Rectal smooth muscle tissue (tissue), 1 donor: ENCODE measurements around the gene NSMF.

ENCODE experiments used
- H3K27ac ChIP-seq: one replicate; pipeline ENCODE4 v1.7.0; 2013; ENCODE audit warnings: low read depth, low read length, inconsistent platforms
- H3K27me3 ChIP-seq: one replicate; pipeline ENCODE4 v1.7.0; 2013; ENCODE audit warnings: low read length; ENCODE audit not compliant: control insufficient read depth, insufficient read depth
- H3K36me3 ChIP-seq: one replicate; pipeline ENCODE4 v1.7.0; 2013; ENCODE audit warnings: low read length; ENCODE audit not compliant: control insufficient read depth, insufficient read depth
- H3K4me1 ChIP-seq: one replicate; pipeline ENCODE4 v1.7.0; 2013; ENCODE audit warnings: low read length; ENCODE audit not compliant: control insufficient read depth, insufficient read depth
- H3K4me3 ChIP-seq: one replicate; pipeline ENCODE4 v1.7.0; 2013; ENCODE audit warnings: low read length
- H3K9ac ChIP-seq: one replicate; pipeline ENCODE4 v1.7.0; 2013; ENCODE audit warnings: low read length

The NSMF gene

GRCh38 chr9:137429974-137430722, 29.0 kb downstream of the NSMF start:
- Histone ChIP-seq H3K4me1 (no peaks in the 10 kb centered on the region), H3K27me3 (no peaks in the 10 kb centered on the region), H3K27ac (no peak overlapping the region), H3K36me3 (no peaks in the 10 kb centered on the region), H3K9ac (no peak overlapping the region), H3K4me3 (no peak overlapping the region)

GRCh38 chr9:137429546-137429890, 29.6 kb downstream of the NSMF start:
- Histone ChIP-seq H3K4me3 (no peak overlapping the region), H3K9ac (no peak overlapping the region), H3K27ac (no peak overlapping the region), H3K4me1 (no peaks in the 10 kb centered on the region), H3K36me3 (no peaks in the 10 kb centered on the region), H3K27me3 (no peaks in the 10 kb centered on the region)

DNA sequence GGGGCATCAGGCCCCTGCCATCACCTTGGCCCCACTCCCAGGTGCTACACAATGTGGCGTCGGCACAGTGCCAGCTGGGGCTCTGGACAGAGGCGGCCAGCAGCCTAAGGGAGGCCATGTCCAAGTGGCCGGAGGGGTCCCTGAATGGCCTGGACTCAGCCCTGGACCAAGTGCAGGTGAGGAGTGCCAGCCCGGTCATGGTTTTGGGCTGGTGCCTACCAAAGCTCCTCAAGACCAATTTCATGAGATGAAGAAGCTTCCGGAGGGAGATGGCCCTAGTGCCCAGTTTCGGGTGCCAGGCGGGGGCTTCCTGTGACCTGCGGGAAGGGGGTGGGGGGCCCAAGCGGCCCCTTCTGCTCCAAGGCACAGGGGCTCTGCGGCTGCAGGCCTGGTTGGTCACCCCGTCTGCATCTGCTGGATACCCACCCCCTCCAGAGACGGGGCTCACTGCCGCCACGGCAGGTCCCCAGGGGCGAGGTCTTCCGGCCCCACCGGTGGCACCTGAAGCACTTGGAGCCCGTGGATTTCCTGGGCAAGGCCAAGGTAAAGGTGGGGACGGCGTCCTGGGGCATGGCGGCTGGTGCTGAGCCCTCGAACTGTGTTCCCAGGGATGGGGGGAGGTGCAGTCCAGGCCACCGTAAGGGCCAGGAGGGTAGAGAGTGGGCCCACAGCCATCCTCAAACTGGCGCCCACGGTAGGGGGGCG, 30.1 kb downstream of the NSMF start:
- Histone ChIP-seq H3K36me3 (no peaks in the 10 kb centered on the region), H3K4me3 (no peak overlapping the region), H3K9ac (no peak overlapping the region), H3K4me1 (no peaks in the 10 kb centered on the region), H3K27ac (no peak overlapping the region), H3K27me3 (no peaks in the 10 kb centered on the region)

DNA sequence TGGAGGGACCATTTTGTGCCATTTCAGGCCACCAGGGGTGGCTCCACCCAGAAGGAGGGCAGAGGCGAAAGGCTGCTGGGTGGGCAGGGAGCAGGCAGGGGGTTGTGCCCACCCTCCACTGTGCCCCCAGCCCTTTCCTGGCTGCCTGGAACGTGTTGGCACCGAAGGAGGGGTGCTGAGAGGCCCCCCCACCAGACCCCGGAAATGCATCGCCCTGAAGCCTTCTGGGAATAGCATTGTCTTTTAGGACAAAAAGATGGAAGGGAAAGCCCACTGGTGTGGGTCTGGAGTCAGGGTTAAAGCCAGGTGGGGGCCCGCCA, 30.9 kb downstream of the NSMF start:
- H3K36me3 ChIP-seq = no peaks in the 10 kb centered on the region

DNA sequence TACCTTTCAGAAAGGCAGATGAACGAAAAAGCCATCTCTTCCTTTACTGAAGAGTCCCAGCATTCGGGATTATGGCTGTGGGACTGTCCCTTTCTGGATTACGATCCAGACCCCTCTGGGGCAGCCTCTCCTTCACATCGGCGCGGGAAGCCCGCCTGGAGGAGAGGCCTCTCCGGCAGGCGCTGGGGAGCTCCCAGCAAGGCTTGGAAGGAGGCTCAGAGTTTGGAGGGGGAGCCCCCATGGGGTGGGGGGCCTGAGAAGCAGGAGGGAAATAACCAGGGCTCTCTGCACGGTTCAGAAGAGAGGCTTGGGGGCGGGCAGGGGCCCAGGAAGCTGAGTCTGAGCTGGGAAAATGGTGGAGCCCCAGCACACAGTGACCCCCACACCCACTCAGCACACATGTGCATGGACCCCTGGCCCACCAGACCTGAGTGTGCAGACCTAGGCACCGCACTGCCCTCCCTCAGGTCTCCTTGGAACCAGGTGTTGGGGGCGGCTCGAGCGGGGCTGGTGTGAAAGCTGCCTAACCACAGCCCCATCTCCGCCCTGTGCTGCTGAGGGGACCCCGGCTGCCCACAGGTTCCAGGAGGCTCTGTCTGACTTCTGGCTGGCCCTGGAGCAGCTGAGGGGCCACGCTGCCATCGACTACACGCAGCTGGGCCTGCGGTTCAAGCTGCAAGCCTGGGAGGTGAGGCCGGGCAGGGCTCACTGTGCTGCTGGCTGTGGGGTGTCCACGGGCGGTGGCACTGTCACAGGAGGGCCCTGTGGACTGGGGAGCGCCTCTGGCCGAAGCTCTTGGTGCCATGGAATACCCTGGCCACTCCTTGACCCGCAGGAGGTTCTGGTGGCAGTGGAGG, 31.5 kb downstream of the NSMF start:
- no peak overlapping the region for H3K4me3 ChIP-seq
- no peak overlapping the region for H3K9ac ChIP-seq
- H3K27me3 ChIP-seq = no peaks in the 10 kb centered on the region
- no peak overlapping the region for H3K27ac ChIP-seq
- H3K36me3 ChIP-seq = no peaks in the 10 kb centered on the region
- no peaks in the 10 kb centered on the region for H3K4me1 ChIP-seq

More for the DNA sequence above, 30.9 kb downstream of the NSMF start:
- Histone ChIP-seq H3K4me1 (no peaks in the 10 kb centered on the region), H3K9ac (no peak overlapping the region), H3K4me3 (no peak overlapping the region), H3K27ac (no peak overlapping the region), H3K27me3 (no peaks in the 10 kb centered on the region)

- H3K27me3 ChIP-seq = no peaks in the 10 kb centered on the region
- H3K27ac ChIP-seq = no peak overlapping the region
- H3K9ac ChIP-seq = no peak overlapping the region
- H3K4me3 ChIP-seq = no peak overlapping the region
- no peaks in the 10 kb centered on the region for H3K36me3 ChIP-seq
- H3K4me1 ChIP-seq = no peaks in the 10 kb centered on the region
Observed at GRCh38 chr9:137426018-137426681, 33.0 kb downstream of the NSMF start.

- no peaks in the 10 kb centered on the region for H3K36me3 ChIP-seq
- H3K27ac ChIP-seq = no peak overlapping the region
- H3K27me3 ChIP-seq = no peaks in the 10 kb centered on the region
- H3K4me1 ChIP-seq = no peaks in the 10 kb centered on the region
- peak overlapping the region; percentile 66 for H3K4me3 ChIP-seq
- H3K9ac ChIP-seq = peak overlapping the region; percentile 45
Observed at GRCh38 chr9:137423514-137424291, 35.4 kb downstream of the NSMF start.

DNA sequence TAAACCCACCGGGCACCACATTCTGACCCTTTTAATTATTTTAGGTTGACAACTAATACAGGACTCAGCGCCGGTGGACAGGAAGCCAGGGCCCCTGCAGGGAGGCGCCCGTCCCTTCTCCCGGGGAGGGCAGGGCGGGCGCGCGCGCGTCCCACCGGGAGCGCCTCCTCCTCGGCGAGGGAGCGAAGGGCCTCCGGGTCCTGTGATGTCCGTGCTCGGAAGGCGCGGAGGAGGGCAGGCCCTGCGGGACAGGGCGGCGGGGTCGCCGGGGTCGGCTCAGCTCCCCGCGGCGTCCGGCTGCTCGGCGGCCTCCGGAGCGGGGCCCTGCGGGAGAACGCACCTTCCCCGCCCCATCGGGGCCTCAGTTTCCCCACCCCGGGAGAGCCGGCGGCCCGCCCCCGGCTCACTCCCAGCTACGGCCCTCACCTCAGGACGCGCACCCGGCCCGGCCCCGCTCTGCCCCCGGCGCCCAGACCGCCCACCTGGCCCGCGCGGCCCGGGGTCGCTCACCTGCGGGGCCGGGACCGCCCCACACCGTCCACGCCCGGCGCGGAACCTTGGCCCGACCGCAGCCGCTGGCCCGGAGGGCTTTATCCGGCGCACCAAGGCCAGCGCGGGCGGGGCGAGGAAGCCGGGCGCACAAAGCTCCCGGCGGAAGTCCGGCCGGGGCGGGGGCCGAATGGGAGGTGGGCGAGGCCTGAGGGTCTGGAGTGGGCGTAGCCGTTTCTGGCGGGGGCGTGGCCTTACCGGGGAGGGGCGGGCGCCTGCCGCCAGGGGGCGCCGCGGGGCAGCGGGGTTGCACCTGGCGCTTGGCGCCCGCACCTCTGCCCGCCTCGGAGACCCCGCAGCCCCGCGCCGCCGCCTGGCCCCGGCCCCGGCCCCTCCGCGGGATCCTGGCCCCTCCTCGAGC, 36.3 kb downstream of the NSMF start, which contains the start of the genes EXD3 and NOXA1:
Gene EXD3, minus strand, starts transcription at position 559 of the 910 bp plus-strand sequence. CDS start 27,805 bp downstream, outside the sequence.
Gene NOXA1, plus strand, starts transcription at position 790 of the 910 bp plus-strand sequence. CDS start 137 bp downstream, outside the sequence.
- Histone ChIP-seq H3K4me3 (peak within 1 kb of the TSS; percentile 85), H3K27ac (no peak within 1 kb of the TSS), H3K4me1 (no peaks in the 10 kb centered on the region), H3K36me3 (no peaks in the 10 kb centered on the region), H3K9ac (peak within 1 kb of the TSS; percentile 64), H3K27me3 (no peaks in the 10 kb centered on the region)

DNA sequence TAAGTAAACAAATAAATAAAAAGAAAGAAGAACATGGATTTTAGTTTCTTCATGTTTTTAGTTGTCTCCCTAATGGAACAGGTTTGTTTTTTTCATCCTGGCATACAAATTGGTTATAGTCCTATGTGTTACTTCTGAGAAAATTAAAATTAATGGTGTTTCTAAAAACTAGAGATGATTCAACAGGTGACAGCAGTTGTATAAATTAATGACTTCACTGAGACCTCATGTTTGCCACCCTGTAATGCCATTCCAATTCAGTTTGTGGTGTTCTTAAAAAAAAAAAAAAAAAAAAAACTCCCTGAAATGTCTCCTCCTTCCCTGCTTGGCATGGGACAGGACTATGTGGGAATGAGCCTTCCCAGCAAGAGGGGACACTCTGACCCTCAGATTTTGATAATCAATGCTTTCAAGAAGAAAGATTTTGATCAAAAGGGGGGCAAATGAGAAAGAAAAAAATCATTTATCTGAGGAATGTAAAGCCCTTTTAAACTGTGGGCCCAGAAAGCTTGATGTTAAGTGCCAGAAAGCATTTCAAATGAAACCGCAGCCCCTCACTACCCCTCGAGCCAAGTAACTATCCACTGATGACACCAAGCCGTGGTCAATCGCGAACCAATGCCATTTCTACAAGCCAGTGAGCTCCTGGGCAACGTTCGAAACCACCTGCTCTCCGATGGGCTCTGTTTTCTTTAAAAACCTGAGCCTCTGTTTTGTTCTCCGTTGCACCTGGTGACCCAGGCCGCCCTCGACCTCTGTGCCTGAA, 37.1 kb downstream of the NSMF start:
- H3K4me1 ChIP-seq = no peaks in the 10 kb centered on the region
- H3K27me3 ChIP-seq = no peaks in the 10 kb centered on the region
- peak overlapping the region; percentile 64 for H3K9ac ChIP-seq
- no peaks in the 10 kb centered on the region for H3K36me3 ChIP-seq
- no peak overlapping the region for H3K27ac ChIP-seq
- peak overlapping the region; percentile 85 for H3K4me3 ChIP-seq

- no peaks in the 10 kb centered on the region for H3K27me3 ChIP-seq
- H3K4me1 ChIP-seq = no peaks in the 10 kb centered on the region
- H3K27ac ChIP-seq = no peak overlapping the region
- no peaks in the 10 kb centered on the region for H3K36me3 ChIP-seq
- no peak overlapping the region for H3K4me3 ChIP-seq
- no peak overlapping the region for H3K9ac ChIP-seq
Observed at GRCh38 chr9:137417161-137418021, 41.7 kb downstream of the NSMF start.
